Ishikawa (cell line): ENCODE data around the gene FHL1.

Source experiments
- CEBPB ChIP-seq: IDR thresholded peaks from 2 replicates; pipeline ENCODE4 v1.6.1; 2012
- CREB1 ChIP-seq: IDR thresholded peaks from 2 replicates; pipeline ENCODE4 v1.6.1; 2012; ENCODE audit warnings: low read depth
- EGR1 ChIP-seq: IDR thresholded peaks from 2 replicates; pipeline ENCODE4 v1.6.1; 2012
- EP300 ChIP-seq: IDR thresholded peaks from 2 replicates; pipeline ENCODE4 v1.6.1; 2012; ENCODE audit warnings: borderline replicate concordance
- FOXM1 ChIP-seq: IDR thresholded peaks from 2 replicates; pipeline ENCODE4 v1.6.1; 2012; ENCODE audit warnings: low read depth, borderline replicate concordance
- NFIC ChIP-seq: IDR thresholded peaks from 2 replicates; pipeline ENCODE4 v1.6.1; 2012
- RAD21 ChIP-seq: IDR thresholded peaks from 2 replicates; pipeline ENCODE4 v1.6.1; 2012; ENCODE audit warnings: low read depth
- TAF1 ChIP-seq: IDR thresholded peaks from 2 replicates; pipeline ENCODE4 v1.6.1; 2012; ENCODE audit warnings: low read depth, mild to moderate bottlenecking
- TCF12 ChIP-seq: IDR thresholded peaks from 2 replicates; pipeline ENCODE4 v1.6.1; 2012; ENCODE audit warnings: low read depth
- TEAD4 ChIP-seq: IDR thresholded peaks from 2 replicates; pipeline ENCODE4 v1.6.1; 2012
- YY1 ChIP-seq: IDR thresholded peaks from 2 replicates; pipeline ENCODE4 v1.6.1; 2012; ENCODE audit warnings: low read depth
- ZBTB7A ChIP-seq: IDR thresholded peaks from 2 replicates; pipeline ENCODE4 v1.6.1; 2012; ENCODE audit warnings: low read depth
- TF ChIP-seq, protein P1 (sequence below): IDR thresholded peaks from 2 replicates; pipeline ENCODE4 v1.6.1; 2012; ENCODE audit warnings: low read depth, mild to moderate bottlenecking
- TF ChIP-seq, protein P2 (sequence below): IDR thresholded peaks from 2 replicates; pipeline ENCODE4 v1.6.1; 2012
- TF ChIP-seq, protein P3 (sequence below): IDR thresholded peaks from 2 replicates; pipeline ENCODE4 v1.6.1; 2012

The FHL1 gene

DNA sequence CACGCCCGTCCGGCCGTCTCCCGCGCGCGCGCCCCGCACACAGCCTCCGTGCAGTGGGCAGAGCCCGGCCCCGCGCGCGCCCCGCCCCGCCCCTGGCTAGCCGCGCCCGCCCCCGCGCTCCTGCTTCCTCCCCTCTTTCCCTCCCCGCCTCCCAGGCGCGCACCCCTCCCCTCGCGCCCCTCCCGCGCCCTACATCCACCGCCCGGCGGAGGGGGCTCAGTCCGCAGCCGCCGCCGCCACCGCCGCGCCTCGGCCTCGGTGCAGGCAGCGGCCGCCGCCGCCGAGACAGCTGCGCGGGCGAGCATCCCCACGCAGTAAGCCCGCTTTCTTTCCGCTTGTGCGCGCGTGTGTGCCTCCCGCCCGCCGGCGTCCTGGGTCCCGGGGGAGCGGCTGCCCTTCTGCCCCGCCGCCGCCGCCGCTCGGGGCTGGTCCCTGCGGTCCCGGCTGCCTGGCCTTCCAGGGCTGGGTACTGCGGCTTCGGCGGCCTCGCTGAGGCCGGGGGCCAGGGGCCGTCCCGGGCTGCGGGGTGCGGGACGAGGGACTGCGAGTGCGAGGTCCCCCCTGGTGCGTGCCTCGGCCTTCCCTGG lies at the start of gene FHL1:
TSS of gene FHL1 (plus strand) at position 219 of the 587 bp plus-strand sequence.
- no peak for TF ChIP-seq EGR1
- TF ChIP-seq FOXM1: no peak
- TF ChIP-seq YY1: no peak
- TF ChIP-seq, protein P1, sequence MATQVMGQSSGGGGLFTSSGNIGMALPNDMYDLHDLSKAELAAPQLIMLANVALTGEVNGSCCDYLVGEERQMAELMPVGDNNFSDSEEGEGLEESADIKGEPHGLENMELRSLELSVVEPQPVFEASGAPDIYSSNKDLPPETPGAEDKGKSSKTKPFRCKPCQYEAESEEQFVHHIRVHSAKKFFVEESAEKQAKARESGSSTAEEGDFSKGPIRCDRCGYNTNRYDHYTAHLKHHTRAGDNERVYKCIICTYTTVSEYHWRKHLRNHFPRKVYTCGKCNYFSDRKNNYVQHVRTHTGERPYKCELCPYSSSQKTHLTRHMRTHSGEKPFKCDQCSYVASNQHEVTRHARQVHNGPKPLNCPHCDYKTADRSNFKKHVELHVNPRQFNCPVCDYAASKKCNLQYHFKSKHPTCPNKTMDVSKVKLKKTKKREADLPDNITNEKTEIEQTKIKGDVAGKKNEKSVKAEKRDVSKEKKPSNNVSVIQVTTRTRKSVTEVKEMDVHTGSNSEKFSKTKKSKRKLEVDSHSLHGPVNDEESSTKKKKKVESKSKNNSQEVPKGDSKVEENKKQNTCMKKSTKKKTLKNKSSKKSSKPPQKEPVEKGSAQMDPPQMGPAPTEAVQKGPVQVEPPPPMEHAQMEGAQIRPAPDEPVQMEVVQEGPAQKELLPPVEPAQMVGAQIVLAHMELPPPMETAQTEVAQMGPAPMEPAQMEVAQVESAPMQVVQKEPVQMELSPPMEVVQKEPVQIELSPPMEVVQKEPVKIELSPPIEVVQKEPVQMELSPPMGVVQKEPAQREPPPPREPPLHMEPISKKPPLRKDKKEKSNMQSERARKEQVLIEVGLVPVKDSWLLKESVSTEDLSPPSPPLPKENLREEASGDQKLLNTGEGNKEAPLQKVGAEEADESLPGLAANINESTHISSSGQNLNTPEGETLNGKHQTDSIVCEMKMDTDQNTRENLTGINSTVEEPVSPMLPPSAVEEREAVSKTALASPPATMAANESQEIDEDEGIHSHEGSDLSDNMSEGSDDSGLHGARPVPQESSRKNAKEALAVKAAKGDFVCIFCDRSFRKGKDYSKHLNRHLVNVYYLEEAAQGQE: no peak
- no peak for TF ChIP-seq CREB1
- TF ChIP-seq TAF1: no peak
- TF ChIP-seq CEBPB: no peak
- TF ChIP-seq ZBTB7A: no peak
- TF ChIP-seq, protein P2, sequence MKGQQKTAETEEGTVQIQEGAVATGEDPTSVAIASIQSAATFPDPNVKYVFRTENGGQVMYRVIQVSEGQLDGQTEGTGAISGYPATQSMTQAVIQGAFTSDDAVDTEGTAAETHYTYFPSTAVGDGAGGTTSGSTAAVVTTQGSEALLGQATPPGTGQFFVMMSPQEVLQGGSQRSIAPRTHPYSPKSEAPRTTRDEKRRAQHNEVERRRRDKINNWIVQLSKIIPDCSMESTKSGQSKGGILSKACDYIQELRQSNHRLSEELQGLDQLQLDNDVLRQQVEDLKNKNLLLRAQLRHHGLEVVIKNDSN: no peak
- TF ChIP-seq TEAD4: no peak
- TF ChIP-seq TCF12: no peak
- TF ChIP-seq EP300: no peak
- TF ChIP-seq, protein P3, sequence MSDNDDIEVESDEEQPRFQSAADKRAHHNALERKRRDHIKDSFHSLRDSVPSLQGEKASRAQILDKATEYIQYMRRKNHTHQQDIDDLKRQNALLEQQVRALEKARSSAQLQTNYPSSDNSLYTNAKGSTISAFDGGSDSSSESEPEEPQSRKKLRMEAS: no peak
- no peak for TF ChIP-seq RAD21
- no peak for TF ChIP-seq NFIC

DNA sequence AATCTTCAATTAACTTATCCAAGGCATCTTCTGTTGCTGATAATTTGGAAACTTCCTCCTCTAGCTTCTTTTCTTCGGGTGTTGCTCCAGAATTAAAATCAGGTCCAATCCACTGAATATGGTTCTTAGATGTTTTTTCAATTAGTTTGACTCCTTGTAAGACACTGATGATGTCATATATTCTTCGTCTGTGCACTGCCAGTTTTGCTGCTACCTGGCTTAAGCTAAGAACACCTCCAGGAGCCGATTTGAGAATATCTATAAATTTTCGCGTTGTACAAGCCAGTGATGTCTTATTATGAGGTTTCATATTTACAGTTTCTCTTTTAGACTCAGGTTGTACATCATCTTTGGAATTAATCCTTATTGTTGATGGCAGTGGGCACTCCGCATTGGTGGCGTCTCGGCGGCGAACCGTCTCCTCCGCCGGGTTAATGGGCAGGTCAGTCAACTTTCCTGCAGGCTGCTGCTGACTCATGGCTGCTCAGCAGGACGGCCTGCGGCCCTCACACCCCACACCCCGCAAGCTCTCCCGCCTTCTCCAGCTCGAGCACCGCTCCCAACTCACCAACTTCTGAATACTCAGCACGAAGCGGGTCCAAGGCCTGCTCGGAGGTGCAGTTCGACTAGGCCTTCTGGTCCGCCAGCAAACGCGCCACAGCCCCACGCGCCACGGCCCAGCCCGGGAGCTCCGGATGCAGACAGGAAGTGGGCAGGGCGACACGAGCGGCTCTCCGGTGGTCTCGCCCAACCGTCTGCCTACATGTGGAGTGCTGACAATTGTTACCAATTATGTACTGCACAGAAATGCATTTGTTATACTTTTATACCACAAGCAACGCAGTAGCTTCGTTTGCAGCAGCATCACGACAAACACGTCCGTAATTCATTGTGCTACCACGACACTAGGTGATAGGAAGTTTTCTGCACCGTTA lies 49.2 kb upstream of the FHL1 start:
- TF ChIP-seq EGR1 (no peak), TCF12 (no peak), TAF1 (no peak), FOXM1 (no peak), CEBPB (no peak)
- TF ChIP-seq, protein P1: no peak

DNA sequence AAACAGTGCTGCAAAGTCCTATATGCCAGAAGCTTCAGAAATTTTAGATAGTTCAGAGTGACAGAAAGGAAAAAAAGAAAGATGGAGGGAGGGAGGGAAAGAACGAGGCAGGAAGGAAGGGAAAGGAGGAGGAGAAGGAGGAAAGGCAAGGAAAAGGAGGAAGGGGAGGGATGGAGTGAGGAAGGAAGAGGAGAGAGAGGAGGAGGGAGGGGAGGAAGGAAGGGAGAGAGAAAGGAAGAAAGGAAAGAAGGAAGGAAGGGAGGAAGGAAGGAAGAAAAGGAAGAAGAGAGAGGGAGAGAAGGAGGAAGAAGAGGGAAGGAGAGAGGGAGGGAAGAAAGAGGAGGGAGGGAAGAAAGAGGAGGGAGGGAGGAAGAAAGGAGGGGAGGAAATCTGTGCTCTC lies 42.4 kb upstream of the FHL1 start:
- TF ChIP-seq TAF1: no peak
- no peak for TF ChIP-seq EGR1
- no peak for TF ChIP-seq CREB1
- TF ChIP-seq, protein P3: no peak
- TF ChIP-seq FOXM1: no peak
- TF ChIP-seq CEBPB: no peak
- TF ChIP-seq, protein P1: no peak
- TF ChIP-seq, protein P2: no peak
- no peak for TF ChIP-seq NFIC
- TF ChIP-seq ZBTB7A: no peak
- no peak for TF ChIP-seq YY1
- TF ChIP-seq TEAD4: no peak
- no peak for TF ChIP-seq TCF12
- no peak for TF ChIP-seq EP300
- TF ChIP-seq RAD21: no peak

DNA sequence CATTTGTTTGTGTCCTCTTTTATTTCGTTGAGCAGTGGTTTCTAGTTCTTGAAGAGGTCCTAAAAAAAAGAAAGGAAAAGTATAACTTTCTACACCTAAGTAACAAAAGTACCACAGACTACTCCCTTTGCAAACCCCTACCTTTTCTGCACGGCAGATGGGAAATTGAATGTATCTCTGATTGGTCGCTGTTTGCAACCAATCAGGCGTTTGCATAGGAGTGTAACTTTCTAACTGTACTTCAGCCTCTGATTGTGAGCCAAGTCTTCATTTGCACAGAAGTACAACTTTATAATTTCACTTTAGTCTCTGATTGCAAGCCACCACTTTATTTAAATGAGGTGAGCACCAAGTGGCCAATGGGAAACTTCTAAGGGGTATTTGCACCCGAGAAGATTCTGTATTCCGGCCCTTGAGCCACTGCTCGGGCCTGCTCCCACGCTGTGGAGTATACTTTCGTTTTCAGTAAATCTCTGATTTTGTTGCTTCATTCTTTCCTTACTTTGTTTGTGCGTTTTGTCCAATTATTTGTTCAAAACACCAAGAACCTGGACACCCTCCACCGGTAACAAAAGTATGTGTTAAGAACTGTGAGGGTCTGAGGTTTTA lies 40.3 kb upstream of the FHL1 start:
- TF ChIP-seq RAD21: no peak
- TF ChIP-seq TEAD4: no peak
- TF ChIP-seq FOXM1: no peak
- no peak for TF ChIP-seq EP300
- TF ChIP-seq, protein P1: no peak
- TF ChIP-seq, protein P3: no peak
- TF ChIP-seq ZBTB7A: no peak
- no peak for TF ChIP-seq TAF1
- no peak for TF ChIP-seq TCF12
- no peak for TF ChIP-seq YY1
- TF ChIP-seq EGR1: no peak
- no peak for TF ChIP-seq NFIC
